ENCODE measurements around the gene CCDC86.
A peak's percentile ranks its signal among the peaks of the same experiment; 100 is the strongest.

CCDC86 gene

DNA sequence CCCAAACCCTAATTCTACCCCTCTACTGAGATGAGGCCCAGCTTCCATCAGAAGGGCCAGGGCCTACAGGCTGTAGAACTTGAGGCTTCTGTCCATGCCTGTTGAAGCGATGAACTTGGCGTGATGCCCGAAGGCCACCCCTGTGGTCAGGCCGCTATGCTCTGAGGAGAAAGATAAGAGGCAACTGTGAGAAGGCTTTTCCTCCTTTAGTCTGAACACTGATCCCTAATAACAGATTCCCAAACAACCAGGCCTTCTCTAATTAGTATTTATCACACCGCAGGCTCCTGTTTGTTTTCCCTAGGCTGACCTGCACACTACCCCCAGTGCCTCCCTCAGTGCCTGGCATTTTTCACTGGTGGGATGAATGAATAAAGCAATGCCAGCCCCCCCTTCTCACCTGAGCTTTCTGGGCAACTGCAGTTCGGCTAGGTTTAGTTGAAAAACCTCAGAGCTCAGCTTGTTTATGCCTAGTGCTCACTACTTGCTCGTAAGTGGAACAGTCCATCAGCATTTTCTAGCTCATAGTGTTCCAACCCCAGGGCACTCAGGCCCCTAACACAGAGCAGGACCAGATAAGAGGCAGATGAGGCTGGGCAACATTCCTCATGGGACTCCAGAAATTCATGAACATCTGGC is 49.3 kb downstream of the CCDC86 start:
- DNase-seq (ENCODE audit: low read depth, low spot score) = no peak

DNA sequence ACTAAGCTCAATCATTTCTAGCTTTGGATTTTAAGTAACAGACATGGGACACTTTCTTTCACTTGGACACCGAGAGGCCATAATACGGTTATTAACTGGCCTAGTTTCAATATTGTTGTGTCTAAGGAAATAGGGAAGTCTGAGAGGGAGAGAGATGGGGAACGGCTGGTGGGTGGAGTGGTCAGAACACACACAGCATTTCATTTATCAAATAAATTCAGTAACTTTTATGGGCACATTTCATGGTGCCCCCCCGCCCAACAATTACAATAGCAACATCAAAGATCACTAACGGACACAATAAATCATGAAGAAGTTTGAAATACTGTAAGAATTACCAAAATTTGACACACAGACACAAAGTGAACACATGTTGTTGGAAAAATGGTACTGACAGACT is 53.8 kb downstream of the CCDC86 start:
- no peak for DNase-seq (ENCODE audit: low read depth, low spot score)

DNA sequence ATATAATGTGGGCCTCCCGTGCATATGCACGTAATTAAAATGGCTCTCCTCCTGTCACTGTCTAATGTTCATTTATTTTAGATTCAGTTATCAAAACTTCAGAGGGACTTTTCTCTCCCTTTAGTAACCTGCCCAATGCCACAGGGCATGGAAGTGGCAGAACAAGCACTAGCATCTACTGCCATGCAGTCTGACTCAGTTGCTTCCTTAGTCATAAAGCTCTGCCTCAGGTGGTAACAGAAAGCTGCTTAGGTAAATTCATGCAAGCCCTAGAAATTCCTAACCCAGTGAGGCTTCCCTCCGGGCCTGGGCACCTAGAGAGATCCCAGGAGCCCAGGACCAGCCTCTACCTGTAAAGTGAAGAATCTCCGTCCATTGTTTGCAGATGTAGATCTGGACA is 55.6 kb downstream of the CCDC86 start:
- no peak for DNase-seq (ENCODE audit: low read depth, low spot score)

DNA sequence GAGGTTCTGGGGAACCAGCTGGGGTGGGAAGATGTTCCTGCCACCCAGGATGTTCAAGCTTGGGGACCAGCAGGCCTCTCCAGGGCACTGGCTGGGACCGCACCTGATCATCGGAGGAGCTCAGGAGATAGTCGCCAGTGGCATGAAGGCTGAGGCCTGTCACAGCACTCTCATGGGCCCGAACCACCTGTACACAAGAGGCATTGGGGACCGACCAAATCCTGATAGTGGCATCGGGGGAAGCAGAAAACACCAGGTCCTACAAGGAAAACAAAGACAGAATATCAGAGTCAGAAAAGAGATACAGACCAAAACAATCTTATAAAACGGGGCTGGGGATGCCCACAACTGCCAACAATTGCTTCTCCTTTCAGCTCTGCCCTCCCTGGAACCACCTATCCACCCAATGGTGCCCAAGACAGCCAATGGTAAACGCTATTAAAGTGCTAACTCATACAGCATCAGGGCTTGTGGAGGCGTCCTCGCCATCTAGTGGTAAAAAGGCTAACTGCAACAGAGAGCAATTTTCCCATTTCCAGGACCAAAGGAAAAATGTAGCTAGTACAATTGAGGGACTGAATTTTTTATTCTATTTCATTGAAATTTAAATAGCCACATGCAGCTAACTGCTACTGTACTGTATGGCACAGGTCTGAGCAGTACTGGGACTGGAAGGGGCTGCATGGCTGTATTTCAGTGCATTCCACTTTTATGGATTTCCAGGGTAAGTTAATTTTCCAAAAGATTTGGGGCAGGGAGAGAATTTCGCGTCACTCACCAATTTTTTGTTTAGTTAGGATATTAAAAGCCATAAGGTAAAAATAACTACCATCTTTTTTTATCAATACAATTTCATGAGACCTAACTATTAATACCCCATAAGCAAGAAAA is 57.4 kb downstream of the CCDC86 start:
- DNase-seq (ENCODE audit: low read depth, low spot score) = peak; percentile 80

DNA sequence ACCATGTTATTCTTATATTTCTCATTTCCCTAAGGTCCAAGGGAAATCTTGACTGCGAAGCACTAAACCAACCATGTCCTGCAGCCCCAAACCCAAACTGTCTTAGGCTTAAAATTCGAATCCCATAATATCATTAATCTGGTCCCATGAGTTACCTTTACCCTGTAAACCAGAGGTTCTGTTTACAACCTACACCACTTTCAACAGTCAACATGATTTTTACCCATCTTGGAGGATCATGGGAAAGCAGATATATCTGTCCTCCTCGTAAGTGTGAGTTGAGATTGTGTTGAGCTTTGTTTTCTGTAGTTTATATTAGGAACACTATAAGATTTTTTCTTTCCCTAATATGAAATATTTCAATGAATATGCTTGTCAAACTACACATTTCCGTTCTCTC is 58.1 kb downstream of the CCDC86 start:
- DNase-seq (ENCODE audit: low read depth, low spot score) = no peak

All from ELF-1 (cell line).